ENCODE data around the gene XIRP2.

- TF ChIP-seq, protein P1, sequence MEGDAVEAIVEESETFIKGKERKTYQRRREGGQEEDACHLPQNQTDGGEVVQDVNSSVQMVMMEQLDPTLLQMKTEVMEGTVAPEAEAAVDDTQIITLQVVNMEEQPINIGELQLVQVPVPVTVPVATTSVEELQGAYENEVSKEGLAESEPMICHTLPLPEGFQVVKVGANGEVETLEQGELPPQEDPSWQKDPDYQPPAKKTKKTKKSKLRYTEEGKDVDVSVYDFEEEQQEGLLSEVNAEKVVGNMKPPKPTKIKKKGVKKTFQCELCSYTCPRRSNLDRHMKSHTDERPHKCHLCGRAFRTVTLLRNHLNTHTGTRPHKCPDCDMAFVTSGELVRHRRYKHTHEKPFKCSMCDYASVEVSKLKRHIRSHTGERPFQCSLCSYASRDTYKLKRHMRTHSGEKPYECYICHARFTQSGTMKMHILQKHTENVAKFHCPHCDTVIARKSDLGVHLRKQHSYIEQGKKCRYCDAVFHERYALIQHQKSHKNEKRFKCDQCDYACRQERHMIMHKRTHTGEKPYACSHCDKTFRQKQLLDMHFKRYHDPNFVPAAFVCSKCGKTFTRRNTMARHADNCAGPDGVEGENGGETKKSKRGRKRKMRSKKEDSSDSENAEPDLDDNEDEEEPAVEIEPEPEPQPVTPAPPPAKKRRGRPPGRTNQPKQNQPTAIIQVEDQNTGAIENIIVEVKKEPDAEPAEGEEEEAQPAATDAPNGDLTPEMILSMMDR (IDR thresholded peaks at IDR 0.05; ENCODE audit: low read depth, low read length, missing input control) = no peak
- TF ChIP-seq JUND (IDR thresholded peaks at IDR 0.05) (no peak), FOXA2 (IDR thresholded peaks at IDR 0.05) (no peak), TAF1 (conservative IDR thresholded peaks at IDR 0.05) (no peak), REST (IDR thresholded peaks at IDR 0.05) (no peak), RAD21 (IDR thresholded peaks at IDR 0.05) (no peak), GABPA (IDR thresholded peaks at IDR 0.05 in 1 of 2, conservative IDR thresholded peaks at IDR 0.05 in 1 of 2) (no peak), FOXA1 (IDR thresholded peaks at IDR 0.05) (no peak), MAX (IDR thresholded peaks at IDR 0.05) (no peak), SP1 (IDR thresholded peaks at IDR 0.05) (no peak), YY1 (IDR thresholded peaks at IDR 0.05) (no peak), EGR1 (IDR thresholded peaks at IDR 0.05; ENCODE audit: low read depth in 2 of 2) (no peak), HNF4G (IDR thresholded peaks at IDR 0.05) (no peak)
Measured at GRCh38 chr2:167114018-167114417, 225.7 kb downstream of the XIRP2 start.

Measured in liver (tissue), 3 donors.